HG03565 (cell line): Measurements from ENCODE around the gene NBEA.

Experiments
- ATAC-seq: cut with Tn5 transposase; IDR thresholded peaks from one replicate; pipeline ENCODE4 v1.9.1; 2021; ENCODE audit warnings: mild to moderate bottlenecking, moderate library complexity; ENCODE audit not compliant: unreplicated experiment

The NBEA gene

GRCh38 chr13:35496761-35497386 is 554.8 kb downstream of the NBEA start:
- no peak for ATAC-seq

GRCh38 chr13:35498231-35498630 is 556.2 kb downstream of the NBEA start:
- no peak for ATAC-seq

GRCh38 chr13:35499196-35499662 is 557.2 kb downstream of the NBEA start:
- ATAC-seq: no peak

DNA sequence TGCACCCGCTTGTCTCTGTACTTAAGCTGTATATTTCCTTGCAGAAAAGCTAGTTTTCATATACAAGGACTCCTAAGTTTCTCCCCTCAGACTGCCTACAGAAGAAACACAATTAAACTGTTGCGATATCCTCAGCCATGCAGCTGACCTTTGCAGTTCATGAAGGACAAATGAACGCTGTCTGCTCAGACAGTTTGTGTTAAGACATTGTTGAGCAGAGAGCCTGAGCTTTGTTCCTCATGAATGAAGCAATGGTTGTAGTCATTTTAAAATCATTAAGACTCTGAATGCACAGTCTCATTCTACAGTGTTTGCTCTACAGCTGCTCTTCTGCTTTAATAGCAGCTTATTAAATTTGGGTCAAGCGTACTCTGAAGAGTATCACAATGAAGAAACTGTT is 557.6 kb downstream of the NBEA start:
- no peak for ATAC-seq

GRCh38 chr13:35500144-35500543 is 558.1 kb downstream of the NBEA start:
- ATAC-seq: no peak

- ATAC-seq: no peak
Measured at GRCh38 chr13:35501661-35502235, 559.7 kb downstream of the NBEA start.

DNA sequence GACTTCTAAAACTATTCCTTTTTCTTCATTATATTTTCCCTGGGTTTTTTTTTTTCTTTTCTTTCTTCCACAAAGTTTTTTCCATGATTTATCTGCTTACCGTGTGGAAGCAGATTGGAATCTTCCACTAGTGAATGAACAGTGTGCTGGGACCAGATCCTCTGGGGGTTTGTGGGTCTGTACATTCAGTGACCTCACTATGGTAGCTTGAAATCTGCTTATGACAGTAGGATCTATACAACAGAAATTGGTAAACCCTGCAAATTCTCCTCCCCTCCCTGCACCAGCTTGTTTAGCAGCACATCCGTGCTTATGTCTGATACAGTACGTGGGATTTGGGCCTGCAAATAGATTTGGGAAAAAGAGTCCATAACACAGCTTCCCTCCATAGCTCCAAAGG is 560.4 kb downstream of the NBEA start:
- ATAC-seq: no peak

DNA sequence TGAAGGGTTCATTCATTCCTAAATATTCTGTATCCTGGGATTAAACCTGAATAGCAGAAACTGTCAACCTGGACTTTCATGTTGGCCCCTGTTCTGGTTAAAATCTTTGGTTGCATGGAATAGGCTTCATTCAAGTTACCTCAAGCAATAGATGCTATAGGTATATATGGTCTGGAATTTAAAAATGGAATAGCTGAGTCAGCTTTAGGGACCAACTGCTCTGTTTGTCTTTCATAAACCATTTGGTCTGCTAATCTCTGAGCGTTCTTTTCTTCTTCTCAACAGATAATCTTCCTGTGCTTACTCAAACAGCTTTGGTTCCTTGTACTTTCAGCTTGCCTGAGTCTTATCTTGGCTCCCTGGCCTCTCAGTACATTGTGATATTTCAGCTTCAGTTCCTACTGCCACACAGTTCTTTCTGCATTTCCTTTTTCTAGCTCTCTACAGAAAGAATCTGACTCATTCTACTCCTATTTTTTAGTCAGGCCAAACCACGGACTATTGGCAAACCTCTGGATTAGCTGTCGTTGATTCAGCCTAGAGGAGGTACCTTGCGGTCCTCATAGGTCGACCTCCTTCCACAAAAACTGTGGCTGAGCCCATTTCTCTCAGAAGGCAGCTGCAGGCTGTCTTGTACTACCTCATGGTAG is 570.3 kb downstream of the NBEA start:
- ATAC-seq: no peak

DNA sequence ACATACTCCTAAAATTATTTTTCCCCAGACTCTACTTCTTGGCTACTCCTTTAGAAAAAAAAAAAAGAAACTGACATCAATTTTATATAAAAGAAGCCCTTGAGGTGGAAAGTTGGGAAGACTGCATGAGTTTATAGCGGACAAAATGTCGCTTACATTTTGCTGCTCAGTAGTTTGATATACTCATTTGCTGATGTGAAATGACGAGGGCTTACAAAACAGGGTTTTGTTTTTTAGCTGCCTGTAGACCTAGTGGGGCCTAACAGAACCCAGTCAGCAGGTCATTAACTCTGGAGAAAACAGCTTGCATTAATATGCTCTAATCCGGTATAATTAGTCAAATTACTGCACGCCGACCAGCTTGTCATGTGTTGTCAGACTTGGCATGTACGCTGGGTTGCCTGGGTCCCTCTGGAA is 572.0 kb downstream of the NBEA start:
- no peak for ATAC-seq

- no peak for ATAC-seq
Measured at GRCh38 chr13:35514801-35515502, 572.9 kb downstream of the NBEA start.

- no peak for ATAC-seq
Measured at GRCh38 chr13:35518337-35518946, 576.4 kb downstream of the NBEA start.

- ATAC-seq: no peak
Measured at GRCh38 chr13:35524171-35524570, 582.1 kb downstream of the NBEA start.

GRCh38 chr13:35526577-35526976 is 584.5 kb downstream of the NBEA start:
- ATAC-seq: no peak

- ATAC-seq: no peak
Measured at GRCh38 chr13:35527451-35527850, 585.4 kb downstream of the NBEA start.

- no peak for ATAC-seq
Measured at GRCh38 chr13:35530147-35530546, 588.1 kb downstream of the NBEA start.

DNA sequence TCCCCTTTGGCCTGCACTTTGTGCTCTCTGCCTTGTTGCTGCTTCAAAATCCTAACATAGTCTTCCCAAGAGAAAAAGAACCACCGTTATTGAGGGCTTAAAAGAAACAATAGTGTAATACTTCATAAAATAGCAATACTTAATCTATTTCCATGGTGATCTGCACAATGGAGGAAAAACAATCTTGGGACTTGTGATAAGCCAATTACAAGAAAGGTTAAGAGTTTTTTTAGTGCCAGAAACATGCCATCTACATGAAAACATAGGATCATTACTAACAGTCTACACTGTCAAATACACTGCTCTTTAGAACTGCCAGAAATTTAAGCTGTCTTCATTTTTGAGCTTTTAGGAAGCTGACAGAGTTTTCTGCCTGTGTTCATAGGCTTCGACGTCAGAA is 588.5 kb downstream of the NBEA start:
- ATAC-seq: no peak

GRCh38 chr13:35531526-35531925 is 589.5 kb downstream of the NBEA start:
- no peak for ATAC-seq

DNA sequence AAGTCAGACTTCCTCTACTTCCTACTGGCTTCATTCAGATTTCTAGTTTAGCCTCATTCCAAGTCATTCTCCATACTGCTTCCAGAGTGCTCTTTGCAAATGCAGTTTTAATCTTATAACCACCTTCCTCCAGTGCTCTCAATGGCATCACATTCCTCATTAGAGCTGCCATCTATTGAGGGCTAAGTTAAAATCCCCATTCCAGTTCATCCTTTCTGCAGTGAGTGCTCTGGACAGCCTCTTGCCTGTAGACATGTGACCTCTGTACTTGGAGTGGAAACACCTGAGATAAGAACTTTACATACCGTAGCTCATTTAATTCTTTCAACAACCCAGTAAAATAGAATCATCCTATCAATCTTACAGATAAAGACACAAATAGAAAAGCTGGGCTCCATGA is 592.3 kb downstream of the NBEA start:
- no peak for ATAC-seq

- ATAC-seq: no peak
Measured at GRCh38 chr13:35548790-35549189, 606.7 kb downstream of the NBEA start.

DNA sequence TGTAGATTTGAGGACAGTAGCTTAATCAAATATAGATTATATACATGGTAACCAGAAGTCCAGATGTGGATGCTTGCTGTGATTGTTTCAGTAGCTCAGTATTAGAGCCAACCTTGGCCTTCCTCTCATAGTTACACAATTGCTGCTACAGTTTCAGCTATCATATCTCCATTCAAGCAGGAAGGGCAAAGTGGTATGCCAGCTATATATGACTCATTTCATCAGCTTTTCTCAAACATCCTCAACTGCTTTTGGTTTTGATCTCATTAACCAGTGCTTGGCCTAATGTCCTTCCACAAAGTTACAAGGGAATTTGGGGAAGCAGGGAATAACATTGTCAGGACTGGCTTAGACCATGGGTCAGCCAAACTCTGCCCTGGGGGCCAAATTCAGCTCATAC is 607.4 kb downstream of the NBEA start:
- no peak for ATAC-seq

DNA sequence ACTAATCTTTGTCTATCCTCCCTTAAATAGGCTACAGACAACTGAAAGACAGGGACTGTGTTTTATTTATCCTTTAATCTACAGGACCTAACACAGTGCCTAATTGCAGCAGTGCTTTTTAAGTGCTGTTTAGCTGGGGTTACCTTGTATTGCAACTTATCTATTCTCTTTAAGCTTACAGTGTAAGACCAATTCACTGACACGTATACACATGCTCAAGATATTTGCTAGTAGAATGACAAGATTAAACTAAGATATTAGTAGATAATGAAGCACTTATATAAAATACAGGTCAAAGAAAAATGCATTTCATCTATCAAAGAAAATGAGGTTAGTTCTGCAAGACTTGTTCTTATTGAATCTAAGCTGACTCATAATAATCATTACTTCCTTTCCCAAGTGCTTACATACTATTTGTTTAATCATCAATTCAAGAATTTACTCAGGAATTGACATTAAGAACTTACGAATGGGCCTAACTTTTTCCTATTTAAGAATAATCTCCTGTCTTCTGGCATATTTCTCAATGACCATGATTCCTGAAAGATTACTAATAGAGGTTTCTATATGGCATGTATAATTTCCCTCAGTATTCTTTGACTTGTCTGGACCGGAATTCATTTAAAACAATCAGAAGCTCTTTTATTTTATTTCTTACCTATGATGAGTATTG is 610.2 kb downstream of the NBEA start:
- no peak for ATAC-seq
